Hematopoietic multipotent progenitor cell treated with erythropoietin and hydrocortisone succinate and interleukin-3 and kit ligand, for 6 days (in vitro differentiated cells): Measurements from ENCODE around the gene WDR45.
A peak's percentile ranks its signal among the peaks of the same experiment; 100 is the strongest.
"Not testable (repeated sequence)": the region's sequence is repeated elsewhere in the genome, so short reads cannot be mapped to it uniquely, and the experiment has no call there.

Source experiments
- DNase-seq: peaks from one replicate; pipeline ENCODE4 v3.0.0-alpha.2; 2015

The WDR45 gene

GRCh38 chrX:49079489-49080428, at the start of gene WDR45:
TSS of gene WDR45 (minus strand) at chrX:49079887. CDS start at chrX:49078095, 1,792 bp downstream.
- peak; percentile 81 for DNase-seq

DNA sequence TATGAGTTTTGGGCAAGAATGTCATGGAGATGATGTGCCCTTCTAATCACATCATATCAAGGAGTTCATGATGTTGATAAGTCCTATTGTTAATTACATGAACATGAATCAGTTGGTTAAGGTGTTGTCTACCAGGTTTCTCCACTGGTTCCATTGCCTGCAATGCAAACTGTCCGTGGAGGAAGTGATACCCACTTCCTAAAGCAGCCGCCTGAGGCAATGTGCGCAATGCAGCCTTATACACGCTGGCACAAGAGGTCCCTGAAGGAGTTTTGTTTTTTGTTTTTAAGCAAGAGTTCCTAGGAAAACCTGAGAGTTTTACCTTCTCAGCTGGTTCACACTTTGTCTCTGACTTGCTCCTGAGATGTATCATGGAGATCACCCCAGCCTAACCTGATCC, 49.7 kb upstream of the WDR45 start:
- DNase-seq, result peak; percentile 36

GRCh38 chrX:49127742-49128258, 48.1 kb upstream of the WDR45 start:
- DNase-seq, result not testable (repeated sequence)

GRCh38 chrX:49122499-49122898, 42.8 kb upstream of the WDR45 start:
- DNase-seq, result no peak

DNA sequence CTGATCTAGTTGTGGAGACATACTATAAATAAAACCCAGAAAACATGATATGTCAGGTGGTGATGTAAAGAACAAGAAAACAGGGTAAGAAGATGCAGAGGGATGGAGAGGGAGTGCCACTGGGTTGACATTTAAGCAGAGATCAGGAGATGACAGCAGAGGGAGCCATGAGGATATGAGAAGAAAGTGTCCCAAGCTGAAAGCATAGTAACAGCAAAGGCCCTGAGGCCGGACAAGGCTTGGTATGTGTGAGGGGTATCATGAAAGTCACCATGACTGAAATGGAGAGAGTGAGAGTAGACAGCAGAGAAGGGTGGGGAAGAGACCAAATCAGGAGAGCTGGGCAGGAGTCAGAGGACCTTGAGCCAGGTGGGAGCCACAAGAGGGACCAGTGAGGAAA, 40.4 kb upstream of the WDR45 start:
- DNase-seq, result peak; percentile 30

DNA sequence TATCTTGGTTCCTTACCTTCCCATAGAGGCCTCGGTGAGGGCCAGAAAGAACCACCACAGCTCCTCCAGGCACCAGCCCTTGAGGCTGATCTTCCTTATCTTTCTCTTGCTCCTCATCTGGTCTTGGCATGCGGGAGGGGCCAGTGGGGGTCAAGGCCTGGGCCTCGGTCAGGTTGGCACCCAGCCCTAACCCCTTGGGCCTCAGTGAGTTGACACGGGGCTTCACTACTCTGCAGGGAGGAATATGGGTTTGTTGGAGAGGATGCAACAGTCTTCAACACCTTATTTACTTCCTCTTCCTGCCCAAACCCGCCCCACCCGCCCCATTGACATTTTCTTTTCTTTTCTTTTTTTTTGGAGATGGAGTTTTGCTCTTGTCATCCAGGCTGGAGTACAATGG, 37.9 kb upstream of the WDR45 start:
- DNase-seq, result peak; percentile 36

- DNase-seq, result peak; percentile 30
Observed at GRCh38 chrX:49116716-49117115, 37.0 kb upstream of the WDR45 start.

DNA sequence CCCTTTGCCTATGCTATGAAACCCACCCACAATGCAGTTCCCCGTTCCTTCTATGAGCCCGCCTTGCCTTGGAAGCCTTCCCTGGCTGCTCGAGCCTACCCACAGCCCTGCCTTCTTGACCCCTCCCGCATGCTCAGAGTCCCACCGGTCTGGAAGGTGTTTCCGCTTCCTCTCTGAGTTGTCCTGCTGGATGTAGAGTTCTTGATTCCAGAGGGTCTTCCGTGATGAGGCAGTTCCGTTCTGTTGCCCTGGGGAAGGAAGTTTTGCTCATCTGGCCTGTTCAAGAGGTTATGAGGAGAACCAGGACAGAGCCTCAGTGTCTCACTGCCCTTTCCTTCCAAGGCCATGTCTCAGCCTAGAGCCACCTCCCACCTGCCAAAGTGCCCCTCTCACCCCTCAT, 36.4 kb upstream of the WDR45 start:
- no peak for DNase-seq

- no peak for DNase-seq
Observed at GRCh38 chrX:49111791-49112190, 32.1 kb upstream of the WDR45 start.

DNA sequence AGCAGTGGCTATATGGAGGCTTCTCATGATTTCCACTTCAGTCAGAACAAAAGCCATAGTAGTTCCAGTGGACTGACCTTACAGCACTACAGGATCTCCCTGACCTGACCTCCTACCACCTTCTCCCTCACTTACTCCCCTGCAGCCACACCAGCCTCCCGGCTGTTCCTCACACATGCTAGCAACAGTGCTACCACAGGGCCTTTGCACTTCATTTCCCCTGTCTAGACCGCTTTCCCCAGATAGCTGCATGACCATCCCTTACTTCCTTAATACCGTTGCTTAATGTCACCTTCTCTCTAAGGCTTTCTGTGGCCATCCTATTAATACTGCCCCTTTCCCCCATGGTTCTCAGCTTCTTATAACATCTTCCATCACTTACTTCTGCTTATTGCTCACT, 30.7 kb upstream of the WDR45 start:
- no peak for DNase-seq

- no peak for DNase-seq
Observed at GRCh38 chrX:49108641-49109040, 29.0 kb upstream of the WDR45 start.

- DNase-seq, result peak; percentile 48
Observed at GRCh38 chrX:49106930-49107329, 27.2 kb upstream of the WDR45 start.

GRCh38 chrX:49106296-49106695, 26.6 kb upstream of the WDR45 start:
- no peak for DNase-seq

DNA sequence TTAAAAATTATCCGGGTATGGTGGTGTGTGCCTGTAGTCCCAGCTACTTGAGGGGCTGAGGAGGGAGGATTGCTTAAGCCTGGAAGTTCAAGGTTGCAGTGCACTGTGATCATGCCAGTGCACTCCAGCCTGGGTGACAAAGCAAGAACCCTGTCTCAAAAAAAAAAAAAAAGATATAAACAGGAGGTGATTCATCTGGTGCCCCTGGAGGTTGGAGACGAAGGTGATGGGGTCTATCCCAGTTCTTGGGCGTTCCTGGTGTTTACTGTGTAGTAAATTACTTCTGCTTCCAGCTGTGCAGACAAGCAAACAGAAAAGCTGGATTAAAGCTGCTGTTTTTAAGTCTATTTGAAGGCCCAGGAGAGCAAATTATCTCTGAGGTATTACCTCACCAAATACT, 23.9 kb upstream of the WDR45 start:
- no peak for DNase-seq

GRCh38 chrX:49102190-49102589, 22.5 kb upstream of the WDR45 start:
- no peak for DNase-seq

DNA sequence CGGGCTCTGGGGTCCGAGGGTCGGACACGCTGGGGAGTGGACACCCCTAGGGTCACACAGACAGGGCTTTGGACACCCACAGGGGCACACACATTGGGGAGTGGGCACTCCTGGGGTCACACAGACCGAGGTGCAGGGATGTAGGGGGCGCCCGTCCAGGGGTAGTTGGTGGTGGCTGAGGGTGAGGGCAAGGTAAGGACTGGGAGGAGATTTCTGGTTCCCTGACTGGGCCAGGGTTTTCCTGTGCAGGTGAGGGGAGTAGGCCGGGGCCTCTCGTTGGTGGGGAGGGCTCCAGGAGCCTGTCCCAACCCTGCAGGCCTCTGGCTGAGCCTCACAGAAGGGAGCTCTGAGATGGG, 21.9 kb upstream of the WDR45 start:
- DNase-seq, result no peak

DNA sequence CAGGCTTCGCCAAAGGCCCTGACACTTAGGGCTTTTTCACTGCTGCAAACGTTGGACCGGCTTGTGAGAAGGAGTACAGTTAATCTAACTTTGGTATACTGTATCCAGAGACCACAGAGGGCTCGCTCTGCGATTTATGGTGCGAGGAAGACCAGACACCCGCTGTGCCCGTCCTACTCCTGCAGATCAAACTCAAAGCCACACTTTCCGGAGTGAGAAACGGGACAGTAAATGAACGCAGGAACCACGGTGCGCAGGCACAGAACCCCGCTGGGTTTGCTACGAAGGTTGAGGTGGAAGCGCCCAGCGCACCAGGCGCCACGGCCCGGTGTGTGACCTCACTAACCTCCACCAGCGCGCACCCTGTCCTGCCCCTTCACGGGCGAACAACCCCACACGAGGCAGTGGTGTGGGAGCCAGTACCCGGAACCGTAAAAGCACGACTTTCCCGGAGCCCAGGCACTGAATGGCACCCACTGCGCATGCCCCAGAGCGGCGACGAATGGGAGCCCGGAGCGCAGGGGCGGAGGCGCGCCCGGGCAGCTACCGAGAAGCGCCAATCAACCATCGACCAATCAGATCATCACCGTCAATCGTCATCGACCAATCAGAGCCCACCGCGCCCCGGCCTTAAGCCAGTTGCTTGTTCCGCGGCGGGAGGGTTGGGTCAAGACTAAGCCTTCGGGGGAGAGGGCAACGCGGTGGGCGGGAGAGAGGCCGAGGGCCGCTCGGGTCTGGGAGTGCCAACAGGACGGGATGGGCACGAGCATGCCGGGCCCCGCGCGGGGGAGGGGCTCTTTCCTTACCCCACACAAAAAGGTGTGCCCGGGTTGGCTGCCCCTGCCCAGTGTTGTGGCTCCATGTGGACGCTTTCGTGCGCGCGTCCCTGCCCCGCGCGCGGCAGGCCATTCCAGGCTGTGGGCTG, 21.3 kb upstream of the WDR45 start:
- DNase-seq, result peak; percentile 96

GRCh38 chrX:49096419-49096818, 16.7 kb upstream of the WDR45 start:
- DNase-seq, result no peak

DNA sequence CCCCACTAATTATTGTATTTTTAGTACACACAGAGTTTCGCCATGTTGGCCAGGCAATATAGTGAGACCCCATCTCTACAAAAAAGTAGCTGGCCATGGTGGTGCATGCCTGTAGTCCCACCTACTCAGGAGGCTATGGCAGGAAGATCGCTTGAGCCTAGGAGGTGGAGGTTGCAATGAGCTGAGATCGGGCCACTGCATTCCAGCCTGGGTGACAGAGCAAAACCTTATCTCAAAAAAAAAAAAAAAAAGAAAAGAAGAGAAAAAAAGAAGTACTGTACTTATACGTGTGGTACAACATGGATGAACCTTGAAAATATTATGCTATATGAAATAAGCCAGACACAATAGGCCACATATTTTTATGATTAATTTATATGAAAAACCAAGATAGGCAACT, 9.9 kb upstream of the WDR45 start:
- DNase-seq, result peak; percentile 18

DNA sequence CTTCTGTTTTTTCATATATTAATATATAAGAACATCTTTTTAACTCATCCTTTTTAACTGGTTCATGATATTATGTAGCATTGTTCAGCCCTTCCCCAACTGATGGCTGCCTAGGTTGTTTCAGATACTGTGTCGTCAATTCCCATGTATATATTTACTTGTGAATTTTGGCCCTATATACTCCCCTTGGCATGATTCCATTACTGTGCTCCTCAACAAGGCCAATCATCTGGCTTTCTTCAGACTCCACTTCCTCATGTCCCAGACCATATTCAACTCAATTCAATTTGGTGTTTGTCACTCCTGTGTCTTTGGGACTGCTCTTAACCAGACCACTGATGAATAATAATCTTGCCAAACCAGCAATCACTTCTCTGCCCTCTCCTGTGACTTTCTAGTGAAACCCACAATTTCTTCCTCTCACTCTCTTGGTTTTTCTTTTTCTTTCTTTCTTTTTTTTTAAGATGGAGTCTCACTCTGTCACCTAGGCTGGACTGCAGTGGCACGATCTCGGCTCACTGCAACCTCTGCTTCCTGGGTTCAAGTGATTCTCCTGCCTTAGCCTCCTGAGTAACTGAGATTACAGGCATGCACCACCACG, 2.7 kb upstream of the WDR45 start:
- peak; percentile 15 for DNase-seq

DNA sequence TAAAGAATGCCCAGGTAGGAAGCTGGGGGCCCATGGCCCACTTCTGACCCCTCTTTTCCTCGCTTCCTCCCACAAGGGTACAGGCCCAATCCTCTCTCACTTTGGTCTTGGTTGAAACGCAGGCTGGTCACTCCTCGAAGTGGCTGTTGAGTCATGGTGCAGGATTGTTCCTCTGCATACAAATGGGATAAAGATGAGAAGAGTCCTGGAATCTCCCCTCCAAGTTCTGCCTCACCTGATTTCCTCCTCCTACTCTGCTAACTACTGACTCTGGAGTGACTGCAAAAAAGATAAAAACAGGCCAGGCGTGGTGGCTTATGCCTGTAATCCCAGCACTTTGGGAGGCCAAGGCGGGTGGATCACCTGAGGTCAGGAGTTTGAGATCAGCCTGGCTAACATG, 1.7 kb downstream of the WDR45 start:
- no peak for DNase-seq

DNA sequence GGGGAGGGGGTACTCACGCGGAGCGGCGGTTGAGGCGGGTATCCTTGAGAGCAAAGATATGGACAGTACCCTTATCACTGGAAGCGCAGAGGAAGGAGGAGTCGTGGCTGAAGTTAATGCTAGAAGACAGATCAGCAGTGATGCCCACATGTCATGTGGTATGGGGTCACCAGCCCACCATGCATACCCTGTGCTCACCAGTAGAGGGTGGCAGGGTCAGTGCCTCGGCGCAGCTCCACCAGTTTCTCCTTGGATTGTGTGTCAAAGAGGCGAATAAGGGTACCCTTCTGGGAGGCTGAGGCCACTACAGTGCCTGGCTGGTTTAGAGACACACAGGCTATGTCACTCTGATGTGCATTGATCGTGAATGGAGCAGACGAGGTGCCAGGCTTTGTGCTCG, 4.3 kb downstream of the WDR45 start:
- peak; percentile 39 for DNase-seq
